H9 (cell line): Measurements from ENCODE around the gene FIBP. TPM values are rescaled to one million over a fixed set of nuclear protein-coding genes. Genes with fewer than 3 reads are reported as not detected.

Experiments
- DNase-seq: peaks from one replicate; pipeline ENCODE4 v3.0.0-alpha.2; 2017
- H2AFZ ChIP-seq: one replicate; pipeline ENCODE4 v1.6.1; 2013; ENCODE audit warnings: mild to moderate bottlenecking, low read length, control low read depth, moderate library complexity
- H2AK5ac ChIP-seq: 2 replicates; pipeline ENCODE4 v1.6.1; 2013; ENCODE audit warnings: low read length, control low read depth, mixed read lengths; ENCODE audit not compliant: insufficient read length
- H2BK120ac ChIP-seq: one replicate; pipeline ENCODE4 v1.6.1; 2013; ENCODE audit warnings: low read depth, mild to moderate bottlenecking, low read length, control low read depth, inconsistent platforms; ENCODE audit not compliant: poor library complexity, severe bottlenecking
- H2BK12ac ChIP-seq: 2 replicates; pipeline ENCODE4 v1.6.1; 2013; ENCODE audit warnings: low read length, control low read depth, mixed read lengths, low read depth; ENCODE audit not compliant: insufficient read length
- H2BK15ac ChIP-seq: 2 replicates; pipeline ENCODE4 v1.6.1; 2013; ENCODE audit warnings: low read depth, low read length, control low read depth
- H2BK20ac ChIP-seq: one replicate; pipeline ENCODE4 v1.6.1; 2013; ENCODE audit warnings: low read depth, mild to moderate bottlenecking, low read length, control low read depth, inconsistent platforms; ENCODE audit not compliant: poor library complexity, severe bottlenecking
- H2BK5ac ChIP-seq: 2 replicates; pipeline ENCODE4 v1.6.1; 2013; ENCODE audit warnings: low read length, control low read depth, mixed read lengths; ENCODE audit not compliant: insufficient read length
- H3K14ac ChIP-seq: 2 replicates; pipeline ENCODE4 v1.6.1; 2013; ENCODE audit warnings: low read length, control low read depth; ENCODE audit not compliant: insufficient read depth
- H3K18ac ChIP-seq: 2 replicates; pipeline ENCODE4 v1.6.1; 2013; ENCODE audit warnings: low read depth, mild to moderate bottlenecking, mixed read lengths, low read length, control low read depth; ENCODE audit not compliant: insufficient read length
- H3K23ac ChIP-seq: 2 replicates; pipeline ENCODE4 v1.6.1; 2013; ENCODE audit warnings: low read length, control low read depth, mixed read lengths, low read depth; ENCODE audit not compliant: insufficient read length
- H3K23me2 ChIP-seq: 2 replicates; pipeline ENCODE4 v1.6.1; 2013; ENCODE audit warnings: low read depth, mild to moderate bottlenecking, mixed read lengths, low read length, control low read depth; ENCODE audit not compliant: insufficient read length, poor library complexity, severe bottlenecking
- H3K27ac ChIP-seq: 2 replicates; pipeline ENCODE4 v1.5.1; 2013; ENCODE audit warnings: low read length, control low read depth, mixed read lengths, low read depth; ENCODE audit not compliant: insufficient read length
- H3K27me3 ChIP-seq: 2 replicates; pipeline ENCODE4 v1.6.1; 2013; ENCODE audit warnings: low read length, control low read depth, inconsistent platforms; ENCODE audit not compliant: insufficient read depth
- H3K4ac ChIP-seq: 2 replicates; pipeline ENCODE4 v1.6.1; 2013; ENCODE audit warnings: low read depth, mild to moderate bottlenecking, control low read depth, inconsistent platforms, low read length, moderate library complexity
- H3K4me1 ChIP-seq: 2 replicates; pipeline ENCODE4 v1.6.1; 2013; ENCODE audit warnings: low read length, control low read depth, inconsistent platforms; ENCODE audit not compliant: insufficient read depth
- H3K4me2 ChIP-seq: 2 replicates; pipeline ENCODE4 v1.6.1; 2013; ENCODE audit warnings: low read length, control low read depth, mixed read lengths; ENCODE audit not compliant: insufficient read length, insufficient read depth
- H3K56ac ChIP-seq: 2 replicates; pipeline ENCODE4 v1.6.1; 2013; ENCODE audit warnings: low read depth, mild to moderate bottlenecking, mixed read lengths, low read length, control low read depth; ENCODE audit not compliant: insufficient read length
- H3K79me1 ChIP-seq: 2 replicates; pipeline ENCODE4 v1.6.1; 2013; ENCODE audit warnings: low read depth, mild to moderate bottlenecking, moderate library complexity, low read length, control low read depth, inconsistent platforms; ENCODE audit not compliant: insufficient read depth, poor library complexity, severe bottlenecking
- H3K79me2 ChIP-seq: 2 replicates; pipeline ENCODE4 v1.6.1; 2013; ENCODE audit warnings: low read length, control low read depth, inconsistent platforms; ENCODE audit not compliant: insufficient read depth
- H3K9ac ChIP-seq: 2 replicates; pipeline ENCODE4 v1.6.1; 2013; ENCODE audit warnings: low read length, control low read depth, mixed read lengths; ENCODE audit not compliant: insufficient read length; ENCODE audit errors: extremely low read depth
- H3K9me3 ChIP-seq: one replicate; pipeline ENCODE4 v1.6.1; 2013; ENCODE audit warnings: low read depth, low read length, inconsistent platforms; ENCODE audit not compliant: control insufficient read depth
- H3T11ph ChIP-seq: one replicate; pipeline ENCODE4 v1.6.1; 2013; ENCODE audit warnings: mild to moderate bottlenecking, low read length, control low read depth, inconsistent platforms
- H4K20me1 ChIP-seq: one replicate; pipeline ENCODE4 v1.6.1; 2013; ENCODE audit not compliant: control insufficient read depth, insufficient read length, insufficient read depth
- H4K5ac ChIP-seq: 2 replicates; pipeline ENCODE4 v1.6.1; 2013; ENCODE audit warnings: low read depth, mild to moderate bottlenecking, mixed read lengths, low read length, control low read depth; ENCODE audit not compliant: insufficient read length
- H4K8ac ChIP-seq: replicated peaks from 2 replicates; pipeline ENCODE4 v1.6.1; 2013; ENCODE audit warnings: low read length, control low read depth, mixed read lengths, low read depth; ENCODE audit not compliant: insufficient read length
- H4K91ac ChIP-seq: 2 replicates; pipeline ENCODE4 v1.6.1; 2013; ENCODE audit warnings: low read depth, mild to moderate bottlenecking, moderate library complexity, mixed read lengths, low read length, control low read depth; ENCODE audit not compliant: insufficient read length
- H3K27ac Mint-ChIP-seq, 3 experiments: 2 replicates in 2 of 3; 3 replicates in 1 of 3; pipeline ENCODE4 v1.8.0; 2020 to 2021; ENCODE audit warnings: mixed read lengths in 3 of 3, mild to moderate bottlenecking in 1 of 3, moderate library complexity in 1 of 3
- H3K27me3 Mint-ChIP-seq: 2 replicates; pipeline ENCODE4 v1.8.0; 2021; ENCODE audit warnings: low read depth, mild to moderate bottlenecking, moderate library complexity, mixed read lengths
- H3K36me3 Mint-ChIP-seq, 3 experiments: 2 replicates in 2 of 3; 3 replicates in 1 of 3; pipeline ENCODE4 v1.8.0; 2020 to 2021; ENCODE audit warnings: low read depth in 3 of 3, mixed read lengths in 3 of 3; ENCODE audit not compliant: insufficient read depth in 1 of 3
- H3K4me1 Mint-ChIP-seq, 2 experiments: 2 replicates each; pipeline ENCODE4 v1.8.0; 2020; ENCODE audit warnings: mixed read lengths in 2 of 2
- H3K4me3 Mint-ChIP-seq, 2 experiments: 2 replicates in 1 of 2; 3 replicates in 1 of 2; pipeline ENCODE4 v1.8.0; 2020 to 2021; ENCODE audit warnings: mild to moderate bottlenecking in 2 of 2, mixed read lengths in 2 of 2, moderate library complexity in 1 of 2
- H3K9me3 Mint-ChIP-seq, 2 experiments: 2 replicates in 1 of 2; 3 replicates in 1 of 2; pipeline ENCODE4 v1.8.0; 2020; ENCODE audit warnings: mild to moderate bottlenecking in 2 of 2, mixed read lengths in 2 of 2, moderate library complexity in 1 of 2
- WGBS: extraction: QIAGEN DNeasy Blood & Tissue Kit; methylation state at CpG from one replicate; pipeline ENCODE4 v1.1.7; 2013; ENCODE audit warnings: missing lambda C conversion rate, low lambda C conversion rate, mixed read lengths; ENCODE audit not compliant: insufficient read length; ENCODE audit errors: extremely low coverage; 5-methylcytosine and 5-hydroxymethylcytosine counted together
- long read RNA-seq: library from polyadenylated mRNA; unstranded; transcript quantifications from one replicate; pipeline ENCODE4 v2.0.0, GENCODE V29; 2020
- total RNA-seq: library from RNA; stranded (reverse); gene quantifications from 2 replicates; pipeline ENCODE4 v1.2.1, GENCODE V29; 2021
- TF ChIP-seq, protein P1 (sequence below): fragments of 200-600 bp; sonication (generic); conservative IDR thresholded peaks from 3 replicates; pipeline ENCODE4 v1.8.0; 2021; ENCODE audit warnings: antibody characterized with exemption, mild to moderate bottlenecking

The FIBP gene
- total RNA-seq: 86.8 and 87.0 TPM in 2 replicates
- long read RNA-seq, transcript FIBP-202 (10 exons, 1,248 nt): major isoform, 417 of 566 reads
- long read RNA-seq, transcript FIBP-211 (9 exons, 1,010 nt): minor isoform, 5 of 566 reads
- long read RNA-seq, transcript FIBP-201 (10 exons, 1,261 nt): minor isoform, 62 of 566 reads
- long read RNA-seq, partial matches to known transcripts: 12 of 566 reads
- long read RNA-seq, other reads (novel, unspliced or antisense): 70 of 566 reads

- H2BK12ac ChIP-seq: no peak within 1 kb of the TSS
- no peak within 1 kb of the TSS for H3K4ac ChIP-seq
- H3K4me1 Mint-ChIP-seq: peaks cover 37 to 52% of the 10 kb centered on the region in 2 experiments
- H3K4me1 ChIP-seq: peaks cover 9% of the 10 kb centered on the region; the same call in 1 of the 2 replicates
- H3K36me3 Mint-ChIP-seq: peaks cover 29 to 52% (median 41%) of the 10 kb centered on the region in 3 experiments
- H3K9me3 ChIP-seq: no peaks in the 10 kb centered on the region
- peaks cover 2 to 4% of the 10 kb centered on the region in 2 experiments; a peak in 2 of 5 replicates for H3K9me3 Mint-ChIP-seq
- H3K14ac ChIP-seq: peak within 1 kb of the TSS; percentile 93
- no peak within 1 kb of the TSS for H4K91ac ChIP-seq
- peak within 1 kb of the TSS; percentile 97 to 98 for H3K4me3 Mint-ChIP-seq
- H4K5ac ChIP-seq: no peak within 1 kb of the TSS
- no peak within 1 kb of the TSS for H3K27ac ChIP-seq
- no peaks in the 10 kb centered on the region for H4K20me1 ChIP-seq
- peaks cover 17% of the 10 kb centered on the region for H3K27me3 Mint-ChIP-seq
- no peak within 1 kb of the TSS for H3K56ac ChIP-seq
- no peak within 1 kb of the TSS for H2BK15ac ChIP-seq
- no peak within 1 kb of the TSS for H3K23ac ChIP-seq
- no CpG with 5 or more reads among the region's 57 CpGs for WGBS
- H4K8ac ChIP-seq: no peak within 1 kb of the TSS
- H2AK5ac ChIP-seq: no peak within 1 kb of the TSS
- H3K4me2 ChIP-seq: peak within 1 kb of the TSS; percentile 70
- no peak within 1 kb of the TSS for H2BK5ac ChIP-seq
- peak within 1 kb of the TSS; percentile 31 for H3K9ac ChIP-seq
- H3K79me1 ChIP-seq: no peaks in the 10 kb centered on the region
- H3K18ac ChIP-seq: peak within 1 kb of the TSS; percentile 78
- no peaks in the 10 kb centered on the region; the same call in 1 of the 2 replicates for H3K79me2 ChIP-seq
- no peak within 1 kb of the TSS for H3T11ph ChIP-seq
- DNase-seq: peak; percentile 98
- peaks cover 6% of the 10 kb centered on the region; the same call in 1 of the 2 replicates for H3K27me3 ChIP-seq
- H2BK20ac ChIP-seq: no peak within 1 kb of the TSS
- TF ChIP-seq, protein P1, sequence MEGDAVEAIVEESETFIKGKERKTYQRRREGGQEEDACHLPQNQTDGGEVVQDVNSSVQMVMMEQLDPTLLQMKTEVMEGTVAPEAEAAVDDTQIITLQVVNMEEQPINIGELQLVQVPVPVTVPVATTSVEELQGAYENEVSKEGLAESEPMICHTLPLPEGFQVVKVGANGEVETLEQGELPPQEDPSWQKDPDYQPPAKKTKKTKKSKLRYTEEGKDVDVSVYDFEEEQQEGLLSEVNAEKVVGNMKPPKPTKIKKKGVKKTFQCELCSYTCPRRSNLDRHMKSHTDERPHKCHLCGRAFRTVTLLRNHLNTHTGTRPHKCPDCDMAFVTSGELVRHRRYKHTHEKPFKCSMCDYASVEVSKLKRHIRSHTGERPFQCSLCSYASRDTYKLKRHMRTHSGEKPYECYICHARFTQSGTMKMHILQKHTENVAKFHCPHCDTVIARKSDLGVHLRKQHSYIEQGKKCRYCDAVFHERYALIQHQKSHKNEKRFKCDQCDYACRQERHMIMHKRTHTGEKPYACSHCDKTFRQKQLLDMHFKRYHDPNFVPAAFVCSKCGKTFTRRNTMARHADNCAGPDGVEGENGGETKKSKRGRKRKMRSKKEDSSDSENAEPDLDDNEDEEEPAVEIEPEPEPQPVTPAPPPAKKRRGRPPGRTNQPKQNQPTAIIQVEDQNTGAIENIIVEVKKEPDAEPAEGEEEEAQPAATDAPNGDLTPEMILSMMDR: peak; percentile 80
- peaks cover 23% of the 10 kb centered on the region for H3K23me2 ChIP-seq
- H3K27ac Mint-ChIP-seq: peak within 1 kb of the TSS; percentile 89 to 99 (median 98)
- no peak within 1 kb of the TSS for H2BK120ac ChIP-seq
- no peak within 1 kb of the TSS for H2AFZ ChIP-seq
Measured at GRCh38 chr11:65888163-65888814, at the start of gene FIBP. Gene FIBP (minus strand): TSS chr11:65888471. CDS start chr11:65888418, 53 bp downstream.
